ENCODE measurements around the gene MRC1.

The MRC1 gene

DNA sequence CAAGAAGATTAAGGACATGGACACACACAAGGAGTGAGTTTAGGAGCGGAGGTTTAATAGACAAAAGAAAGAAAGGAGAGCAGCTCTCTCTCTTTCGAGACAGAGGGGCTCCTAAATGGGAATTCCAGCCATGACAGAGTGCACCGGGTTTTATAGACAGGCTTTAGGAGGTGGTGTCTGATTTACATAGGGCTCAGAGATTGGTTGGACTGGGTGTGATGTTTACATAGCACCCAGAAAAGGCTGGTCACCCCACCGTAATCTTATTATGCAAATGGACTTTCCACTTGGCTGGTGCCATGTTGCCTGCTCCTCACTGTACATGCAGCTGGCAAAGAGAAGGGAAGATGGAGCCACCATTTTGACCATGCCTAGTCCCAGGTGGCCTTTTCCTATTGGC is 28.4 kb upstream of the MRC1 start:
- H3K79me2 ChIP-seq (ENCODE audit: control insufficient read depth, insufficient read depth, low read length, poor library complexity): no peaks in the 10 kb centered on the region
- no peak overlapping the region for H3K27ac ChIP-seq (ENCODE audit: low read depth, low read length)
- no peak overlapping the region for H2AFZ ChIP-seq (ENCODE audit: insufficient read depth, low read length, poor library complexity)
- no peak overlapping the region for H4K8ac ChIP-seq (ENCODE audit: low read depth, low read length)
- no peak overlapping the region for H2BK5ac ChIP-seq (ENCODE audit: low read depth, low read length, poor library complexity)
- no peaks in the 10 kb centered on the region for H3K27me3 ChIP-seq (ENCODE audit: insufficient read depth, low read length)
- peaks cover 0 to 6% of the 10 kb centered on the region in 2 experiments for H3K4me1 ChIP-seq (ENCODE audit: control insufficient read depth in 1 of 2, insufficient read depth in 2 of 2, low read length in 2 of 2)
- H3K9ac ChIP-seq (ENCODE audit: low read length): no peak overlapping the region
- no peaks in the 10 kb centered on the region for H3K9me3 ChIP-seq (ENCODE audit: insufficient read depth, low read depth, low read length)
- no peak overlapping the region for H3K4me3 ChIP-seq (ENCODE audit: low read depth, low read length)
- no peak overlapping the region for H4K12ac ChIP-seq (ENCODE audit: low read depth, low read length)
- no peak overlapping the region for H2BK120ac ChIP-seq (ENCODE audit: insufficient read depth, low read length, poor library complexity)
- no peaks in the 10 kb centered on the region for H3K79me1 ChIP-seq (ENCODE audit: low read length)
- no CpG with 5 or more reads among the region's 4 CpGs for WGBS (ENCODE audit: extremely low coverage, insufficient coverage, insufficient read length)
- no peak overlapping the region for H3K14ac ChIP-seq (ENCODE audit: low read length)
- H2AK5ac ChIP-seq (ENCODE audit: low read length): no peak overlapping the region
- no peak for DNase-seq
- no peak overlapping the region for H3K23ac ChIP-seq (ENCODE audit: low read length)
- no peaks in the 10 kb centered on the region for H3K36me3 ChIP-seq (ENCODE audit: control insufficient read depth in 1 of 2, insufficient read depth in 2 of 2, low read length in 2 of 2)
- no peak overlapping the region for H3K4ac ChIP-seq (ENCODE audit: low read depth, low read length)
- no peak overlapping the region for H2BK12ac ChIP-seq (ENCODE audit: low read length)
- H4K91ac ChIP-seq (ENCODE audit: low read depth, low read length): no peak overlapping the region
- no peak overlapping the region for H3K4me2 ChIP-seq (ENCODE audit: low read length)
- no peak overlapping the region for H3K18ac ChIP-seq (ENCODE audit: low read length)

DNA sequence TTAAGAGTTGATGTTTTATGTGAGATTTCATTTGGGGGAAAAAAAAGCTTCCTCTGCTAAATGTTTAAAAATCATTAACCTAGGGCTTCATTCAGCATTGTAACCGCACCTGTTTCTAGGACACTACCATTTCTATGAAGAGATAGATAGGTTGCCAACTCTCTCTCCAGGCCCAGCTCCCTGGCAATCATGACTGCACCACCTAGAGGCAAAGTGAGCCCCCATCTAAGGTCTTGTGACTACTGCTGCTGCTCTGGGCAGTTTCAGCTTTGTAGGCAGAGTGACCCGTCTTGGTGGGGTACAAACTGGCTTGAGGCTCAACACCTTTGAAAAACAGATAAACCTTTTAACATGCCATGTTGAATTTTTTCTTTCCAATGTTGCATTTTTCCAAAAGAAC is 27.3 kb upstream of the MRC1 start:
- Histone ChIP-seq H2BK120ac (ENCODE audit: insufficient read depth, low read length, poor library complexity) (no peak overlapping the region), H3K4me2 (ENCODE audit: low read length) (no peak overlapping the region), H3K79me2 (ENCODE audit: control insufficient read depth, insufficient read depth, low read length, poor library complexity) (no peaks in the 10 kb centered on the region), H2BK5ac (ENCODE audit: low read depth, low read length, poor library complexity) (no peak overlapping the region), H3K9me3 (ENCODE audit: insufficient read depth, low read depth, low read length) (no peaks in the 10 kb centered on the region), H3K4me3 (ENCODE audit: low read depth, low read length) (no peak overlapping the region), H3K9ac (ENCODE audit: low read length) (no peak overlapping the region), H3K36me3 (ENCODE audit: control insufficient read depth in 1 of 2, insufficient read depth in 2 of 2, low read length in 2 of 2) (no peaks in the 10 kb centered on the region), H3K14ac (ENCODE audit: low read length) (no peak overlapping the region), H3K27ac (ENCODE audit: low read depth, low read length) (no peak overlapping the region), H2AK5ac (ENCODE audit: low read length) (no peak overlapping the region), H4K8ac (ENCODE audit: low read depth, low read length) (no peak overlapping the region), H3K4me1 (ENCODE audit: control insufficient read depth in 1 of 2, insufficient read depth in 2 of 2, low read length in 2 of 2) (peaks cover 0 to 6% of the 10 kb centered on the region in 2 experiments), H3K4ac (ENCODE audit: low read depth, low read length) (no peak overlapping the region), H2BK12ac (ENCODE audit: low read length) (no peak overlapping the region), H3K23ac (ENCODE audit: low read length) (no peak overlapping the region), H3K18ac (ENCODE audit: low read length) (no peak overlapping the region), H4K91ac (ENCODE audit: low read depth, low read length) (no peak overlapping the region), H2AFZ (ENCODE audit: insufficient read depth, low read length, poor library complexity) (no peak overlapping the region), H3K79me1 (ENCODE audit: low read length) (no peaks in the 10 kb centered on the region), H3K27me3 (ENCODE audit: insufficient read depth, low read length) (no peaks in the 10 kb centered on the region), H4K12ac (ENCODE audit: low read depth, low read length) (no peak overlapping the region)
- whole genome bisulfite sequencing (ENCODE audit: extremely low coverage, insufficient coverage, insufficient read length): no CpG with 5 or more reads among the region's 2 CpGs
- DNase-seq: no peak

DNA sequence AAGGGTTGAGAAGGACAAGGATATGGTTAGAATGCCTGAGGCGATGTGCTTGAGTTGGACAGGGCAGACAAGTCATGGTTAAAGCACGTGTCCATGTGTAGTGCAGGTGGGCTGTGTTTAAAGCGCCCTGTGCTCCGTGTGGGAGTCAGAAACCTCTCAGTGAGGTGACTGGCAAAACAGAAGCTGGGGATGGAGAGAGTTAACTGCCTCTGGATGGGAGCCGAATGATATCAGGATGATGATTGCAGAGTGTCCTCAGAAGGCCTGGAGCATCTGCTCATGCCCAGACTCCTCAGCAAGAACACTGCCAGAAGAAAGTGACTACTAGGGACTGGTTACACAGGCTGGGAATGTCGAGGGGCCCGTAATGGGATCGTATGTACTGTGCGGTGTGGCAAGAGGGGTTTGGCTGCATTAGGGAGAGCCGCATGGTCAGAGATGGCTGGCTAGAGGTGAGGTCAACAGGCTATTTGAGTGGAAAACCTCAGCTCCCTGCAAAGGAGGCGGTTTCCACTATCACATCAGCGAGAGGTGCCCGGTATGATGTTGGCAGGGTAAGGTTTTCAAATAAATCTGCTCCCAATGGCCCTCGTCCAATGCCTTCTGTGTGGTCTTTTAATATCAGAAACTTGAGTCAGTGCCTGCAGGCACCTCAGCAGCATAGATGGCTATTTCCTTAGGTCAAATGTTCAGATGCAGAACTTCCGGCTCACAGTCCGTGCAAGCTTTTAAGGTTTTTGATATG is 26.1 kb upstream of the MRC1 start:
- no peak overlapping the region for H2BK5ac ChIP-seq (ENCODE audit: low read depth, low read length, poor library complexity)
- no peaks in the 10 kb centered on the region for H3K9me3 ChIP-seq (ENCODE audit: insufficient read depth, low read depth, low read length)
- DNase-seq: peak; percentile 33 to 83
- no peak overlapping the region for H3K4ac ChIP-seq (ENCODE audit: low read depth, low read length)
- H3K27me3 ChIP-seq (ENCODE audit: insufficient read depth, low read length): no peaks in the 10 kb centered on the region
- H3K4me1 ChIP-seq (ENCODE audit: control insufficient read depth in 1 of 2, insufficient read depth in 2 of 2, low read length in 2 of 2): peaks cover 4 to 12% of the 10 kb centered on the region in 2 experiments
- H3K36me3 ChIP-seq (ENCODE audit: control insufficient read depth in 1 of 2, insufficient read depth in 2 of 2, low read length in 2 of 2): no peaks in the 10 kb centered on the region
- no peak overlapping the region for H3K4me3 ChIP-seq (ENCODE audit: low read depth, low read length)
- H3K9ac ChIP-seq (ENCODE audit: low read length): no peak overlapping the region
- H4K8ac ChIP-seq (ENCODE audit: low read depth, low read length): no peak overlapping the region
- no peak overlapping the region for H3K23ac ChIP-seq (ENCODE audit: low read length)
- no peak overlapping the region for H3K4me2 ChIP-seq (ENCODE audit: low read length)
- no CpG with 5 or more reads among the region's 16 CpGs for WGBS (ENCODE audit: extremely low coverage, insufficient coverage, insufficient read length)
- no peaks in the 10 kb centered on the region for H3K79me2 ChIP-seq (ENCODE audit: control insufficient read depth, insufficient read depth, low read length, poor library complexity)
- H3K14ac ChIP-seq (ENCODE audit: low read length): no peak overlapping the region
- no peak overlapping the region for H3K18ac ChIP-seq (ENCODE audit: low read length)
- no peak overlapping the region for H2BK12ac ChIP-seq (ENCODE audit: low read length)
- H4K91ac ChIP-seq (ENCODE audit: low read depth, low read length): no peak overlapping the region
- H2BK120ac ChIP-seq (ENCODE audit: insufficient read depth, low read length, poor library complexity): no peak overlapping the region
- H4K12ac ChIP-seq (ENCODE audit: low read depth, low read length): no peak overlapping the region
- no peak overlapping the region for H2AK5ac ChIP-seq (ENCODE audit: low read length)
- H3K79me1 ChIP-seq (ENCODE audit: low read length): peaks cover 4% of the 10 kb centered on the region
- H3K27ac ChIP-seq (ENCODE audit: low read depth, low read length): no peak overlapping the region
- no peak overlapping the region for H2AFZ ChIP-seq (ENCODE audit: insufficient read depth, low read length, poor library complexity)

DNA sequence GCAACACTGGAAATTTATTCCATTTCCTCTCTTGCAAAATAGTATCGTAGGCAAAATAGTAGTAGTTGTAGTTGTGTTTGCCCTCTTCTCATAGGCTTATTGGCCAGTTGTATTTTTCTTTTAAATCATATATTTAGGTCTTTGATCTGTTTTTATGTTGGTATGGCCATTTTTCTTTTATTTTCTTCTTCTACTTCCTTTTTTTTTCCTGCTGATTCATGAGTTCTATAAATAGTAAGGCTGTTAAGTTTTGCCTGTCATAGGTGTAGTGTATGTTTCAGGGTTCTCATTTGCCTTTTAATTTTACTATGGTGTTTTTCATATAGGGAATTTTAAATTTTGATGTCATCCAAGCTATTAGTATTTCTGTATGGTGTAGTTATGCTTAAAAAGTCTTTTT is 25.4 kb upstream of the MRC1 start:
- Histone ChIP-seq H4K8ac (ENCODE audit: low read depth, low read length) (no peak overlapping the region), H2AK5ac (ENCODE audit: low read length) (no peak overlapping the region), H3K18ac (ENCODE audit: low read length) (no peak overlapping the region), H2AFZ (ENCODE audit: insufficient read depth, low read length, poor library complexity) (no peak overlapping the region), H3K23ac (ENCODE audit: low read length) (no peak overlapping the region), H3K27me3 (ENCODE audit: insufficient read depth, low read length) (no peaks in the 10 kb centered on the region), H4K91ac (ENCODE audit: low read depth, low read length) (no peak overlapping the region), H3K4ac (ENCODE audit: low read depth, low read length) (no peak overlapping the region), H3K4me1 (ENCODE audit: control insufficient read depth in 1 of 2, insufficient read depth in 2 of 2, low read length in 2 of 2) (peaks cover 4 to 13% of the 10 kb centered on the region in 2 experiments), H3K4me3 (ENCODE audit: low read depth, low read length) (no peak overlapping the region), H3K9me3 (ENCODE audit: insufficient read depth, low read depth, low read length) (no peaks in the 10 kb centered on the region), H3K79me1 (ENCODE audit: low read length) (peaks cover 4% of the 10 kb centered on the region), H2BK5ac (ENCODE audit: low read depth, low read length, poor library complexity) (no peak overlapping the region), H3K27ac (ENCODE audit: low read depth, low read length) (no peak overlapping the region), H3K79me2 (ENCODE audit: control insufficient read depth, insufficient read depth, low read length, poor library complexity) (no peaks in the 10 kb centered on the region), H3K36me3 (ENCODE audit: control insufficient read depth in 1 of 2, insufficient read depth in 2 of 2, low read length in 2 of 2) (no peaks in the 10 kb centered on the region), H2BK12ac (ENCODE audit: low read length) (no peak overlapping the region), H3K4me2 (ENCODE audit: low read length) (no peak overlapping the region), H4K12ac (ENCODE audit: low read depth, low read length) (no peak overlapping the region), H3K14ac (ENCODE audit: low read length) (no peak overlapping the region), H3K9ac (ENCODE audit: low read length) (no peak overlapping the region), H2BK120ac (ENCODE audit: insufficient read depth, low read length, poor library complexity) (no peak overlapping the region)
- no CpG with 5 or more reads among the region's 1 CpG for WGBS (ENCODE audit: extremely low coverage, insufficient coverage, insufficient read length)
- peak in 1 of 2 donors; percentile 31 for DNase-seq

All from trophoblast cell (in vitro differentiated cells and primary cell).